Hypothalamus (tissue), 51 donors: ENCODE measurements around the gene FREM2.
A peak's percentile ranks its signal among the peaks of the same experiment; 100 is the strongest.

Experiments
- DNase-seq, 51 donors: peaks; one replicate each; lab custom pipeline; 2025; lab: John Stamatoyannopoulos, UW

FREM2 gene

GRCh38 chr13:38686577-38687245 lies at the start of gene FREM2:
Gene FREM2, plus strand, starts transcription at chr13:38687077. Its CDS starts 268 bp downstream, at chr13:38687345.
- DNase-seq: peak in 26 of 51 donors; percentile 6 to 71 (median 23)

GRCh38 chr13:38637576-38637975 lies 49.3 kb upstream of the FREM2 start:
- DNase-seq: no peak

GRCh38 chr13:38641164-38641948 lies 45.5 kb upstream of the FREM2 start:
- DNase-seq: no peak

- DNase-seq: no peak
These were observed 39.6 kb upstream of the FREM2 start for GRCh38 chr13:38647312-38647711.

GRCh38 chr13:38648912-38649311 lies 38.0 kb upstream of the FREM2 start:
- DNase-seq: no peak

GRCh38 chr13:38656699-38657098 lies 30.2 kb upstream of the FREM2 start:
- no peak for DNase-seq

- DNase-seq: no peak
These were observed 29.7 kb upstream of the FREM2 start for GRCh38 chr13:38657191-38657590.

GRCh38 chr13:38658906-38659305 lies 28.0 kb upstream of the FREM2 start:
- DNase-seq: no peak

GRCh38 chr13:38661010-38661675 lies 25.7 kb upstream of the FREM2 start:
- peak in 4 of 51 donors; percentile 1 to 9 (median 3) for DNase-seq

GRCh38 chr13:38662362-38662761 lies 24.5 kb upstream of the FREM2 start:
- DNase-seq: no peak

- DNase-seq: no peak
These were observed 22.0 kb upstream of the FREM2 start for GRCh38 chr13:38664906-38665305.

- DNase-seq: no peak
These were observed 19.3 kb upstream of the FREM2 start for GRCh38 chr13:38667526-38668109.

GRCh38 chr13:38669234-38669964 lies 17.5 kb upstream of the FREM2 start:
- DNase-seq: no peak

GRCh38 chr13:38670627-38671026 lies 16.2 kb upstream of the FREM2 start:
- no peak for DNase-seq

- DNase-seq: no peak
These were observed 14.9 kb upstream of the FREM2 start for GRCh38 chr13:38671980-38672379.

GRCh38 chr13:38674208-38674607 lies 12.7 kb upstream of the FREM2 start:
- no peak for DNase-seq

- no peak for DNase-seq
These were observed 6.0 kb upstream of the FREM2 start for GRCh38 chr13:38680912-38681311.

GRCh38 chr13:38684714-38685113 lies 2.2 kb upstream of the FREM2 start:
- DNase-seq: no peak

GRCh38 chr13:38685431-38685830 lies 1.4 kb upstream of the FREM2 start:
- no peak for DNase-seq

GRCh38 chr13:38685974-38686576 lies 802 bp upstream of the FREM2 start:
- peak in 7 of 51 donors; percentile 5 to 62 (median 27) for DNase-seq
